Calu3 (cell line): ENCODE results near the gene HLA-C. TPM values are rescaled to one million over a fixed set of nuclear protein-coding genes. Genes with fewer than 3 reads are reported as not detected.
"Not testable (repeated sequence)": the region's sequence is repeated elsewhere in the genome, so short reads cannot be mapped to it uniquely, and the experiment has no call there.

ENCODE experiments used
- BruUV-seq: library from RNA; stranded (reverse); fragments of 400-500 nt; replicated peaks from 2 replicates; lab custom pipeline; 2021; lab: Mats Ljungman, UMichigan
- CTCF ChIA-PET: fragments of 300-600 bp; sonication (Branson Sonifier 250); formaldehyde crosslinking; loops from one replicate; lab custom pipeline; 2022; ENCODE audit warnings: antibody characterized with exemption; lab: Charles Lee
- DNase-seq: peaks from one replicate; pipeline ENCODE4 v3.0.0; 2022
- H3K27ac Mint-ChIP-seq: one replicate; pipeline ENCODE4 v1.8.0; 2022; ENCODE audit warnings: mixed read lengths; ENCODE audit not compliant: unreplicated experiment
- H3K27me3 Mint-ChIP-seq: one replicate; pipeline ENCODE4 v1.8.0; 2022; ENCODE audit warnings: mixed read lengths; ENCODE audit not compliant: unreplicated experiment
- H3K36me3 Mint-ChIP-seq: one replicate; pipeline ENCODE4 v1.8.0; 2022; ENCODE audit warnings: mild to moderate bottlenecking, moderate library complexity, mixed read lengths; ENCODE audit not compliant: insufficient read depth, unreplicated experiment
- H3K4me1 Mint-ChIP-seq: one replicate; pipeline ENCODE4 v1.8.0; 2022; ENCODE audit warnings: mild to moderate bottlenecking, low read depth, mixed read lengths; ENCODE audit not compliant: unreplicated experiment
- H3K4me3 Mint-ChIP-seq: one replicate; pipeline ENCODE4 v1.8.0; 2022; ENCODE audit warnings: mild to moderate bottlenecking, low read depth, moderate library complexity, mixed read lengths; ENCODE audit not compliant: unreplicated experiment
- H3K9me3 Mint-ChIP-seq: one replicate; pipeline ENCODE4 v1.8.0; 2022; ENCODE audit warnings: low read depth, mixed read lengths; ENCODE audit not compliant: unreplicated experiment
- CTCF ChIP-seq: fragments of 200-600 bp; IDR thresholded peaks from one replicate; pipeline ENCODE4 v1.8.0; 2022; ENCODE audit warnings: antibody characterized with exemption; ENCODE audit not compliant: unreplicated experiment
- intact Hi-C: fragments of 100-400 bp; cut with micrococcal nuclease; formaldehyde crosslinking; loops from one replicate; pipeline ENCODE4 v1.10.0; 2022; ENCODE audit not compliant: unreplicated experiment
- total RNA-seq: library from RNA; stranded (reverse); gene quantifications from 2 replicates; pipeline ENCODE4 v1.2.3, GENCODE V29; 2022

The HLA-C gene
- total RNA-seq, 1 experiment from 2014 or later: 652 TPM

- intact Hi-C loops: no loop called here
- Mint-ChIP-seq H3K4me3 (no peak overlapping the region), H3K36me3 (peaks cover 34% of the 10 kb centered on the region), H3K27ac (no peak overlapping the region), H3K27me3 (peaks cover 57% of the 10 kb centered on the region), H3K9me3 (no peaks in the 10 kb centered on the region), H3K4me1 (no peaks in the 10 kb centered on the region)
- CTCF ChIA-PET: no interaction called here
- TF ChIP-seq CTCF: no peak
- no TSS peak for BruUV-seq
- DNase-seq: no peak
Measured at GRCh38 chr6:31266567-31267360, 5.1 kb downstream of the HLA-C start.

- Mint-ChIP-seq H3K36me3 (peaks cover 26% of the 10 kb centered on the region), H3K27me3 (peaks cover 65% of the 10 kb centered on the region), H3K27ac (no peak overlapping the region), H3K9me3 (no peaks in the 10 kb centered on the region), H3K4me1 (no peaks in the 10 kb centered on the region), H3K4me3 (no peak overlapping the region)
- TF ChIP-seq CTCF: no peak
- no peak for DNase-seq
- no TSS peak for BruUV-seq
- intact Hi-C loops: no loop called here
- CTCF ChIA-PET: no interaction called here
Measured at GRCh38 chr6:31265926-31266325, 6.0 kb downstream of the HLA-C start.

- H3K9me3 Mint-ChIP-seq, intact Hi-C loops, H3K4me1 Mint-ChIP-seq, BruUV-seq, H3K36me3 Mint-ChIP-seq, H3K27ac Mint-ChIP-seq, DNase-seq, CTCF ChIA-PET, H3K4me3 Mint-ChIP-seq: not testable (repeated sequence)
- H3K27me3 Mint-ChIP-seq: peaks cover 90% of the 10 kb centered on the region
Measured at GRCh38 chr6:31263346-31263933, 8.5 kb downstream of the HLA-C start.

GRCh38 chr6:31259995-31260394 is 11.9 kb downstream of the HLA-C start:
- intact Hi-C loops, H3K36me3 Mint-ChIP-seq, H3K27ac Mint-ChIP-seq, DNase-seq, H3K4me3 Mint-ChIP-seq, H3K4me1 Mint-ChIP-seq, H3K9me3 Mint-ChIP-seq, BruUV-seq: not testable (repeated sequence)
- CTCF ChIA-PET: interaction anchor here (1.2 to 1.4 kb wide), 2 partner anchors 14 to 57 kb away, joined by 3 to 4 read pairs; no protein-coding TSS in a partner anchor
- H3K27me3 Mint-ChIP-seq: peaks cover 87% of the 10 kb centered on the region

GRCh38 chr6:31252625-31253024 is 19.3 kb downstream of the HLA-C start:
- Mint-ChIP-seq H3K4me1 (peaks cover 6% of the 10 kb centered on the region), H3K36me3 (no peaks in the 10 kb centered on the region), H3K9me3 (peaks cover 12% of the 10 kb centered on the region), H3K4me3 (no peak overlapping the region), H3K27me3 (peaks cover 66% of the 10 kb centered on the region), H3K27ac (no peak overlapping the region)
- TF ChIP-seq CTCF: no peak
- BruUV-seq: no TSS peak
- CTCF ChIA-PET: no interaction called here
- no peak for DNase-seq
- intact Hi-C loops: no loop called here
